ENCODE data around the gene DHH.

Gene DHH

GRCh38 chr12:49091056-49091835, 3.4 kb downstream of the DHH start:
- in situ Hi-C loops (cut with MboI; ENCODE audit: low sequenced_read_pairs, unreplicated experiment), result no loop called here
- DNase-seq (ENCODE audit: low spot score), result peak; percentile 37
- TF ChIP-seq, protein P1, sequence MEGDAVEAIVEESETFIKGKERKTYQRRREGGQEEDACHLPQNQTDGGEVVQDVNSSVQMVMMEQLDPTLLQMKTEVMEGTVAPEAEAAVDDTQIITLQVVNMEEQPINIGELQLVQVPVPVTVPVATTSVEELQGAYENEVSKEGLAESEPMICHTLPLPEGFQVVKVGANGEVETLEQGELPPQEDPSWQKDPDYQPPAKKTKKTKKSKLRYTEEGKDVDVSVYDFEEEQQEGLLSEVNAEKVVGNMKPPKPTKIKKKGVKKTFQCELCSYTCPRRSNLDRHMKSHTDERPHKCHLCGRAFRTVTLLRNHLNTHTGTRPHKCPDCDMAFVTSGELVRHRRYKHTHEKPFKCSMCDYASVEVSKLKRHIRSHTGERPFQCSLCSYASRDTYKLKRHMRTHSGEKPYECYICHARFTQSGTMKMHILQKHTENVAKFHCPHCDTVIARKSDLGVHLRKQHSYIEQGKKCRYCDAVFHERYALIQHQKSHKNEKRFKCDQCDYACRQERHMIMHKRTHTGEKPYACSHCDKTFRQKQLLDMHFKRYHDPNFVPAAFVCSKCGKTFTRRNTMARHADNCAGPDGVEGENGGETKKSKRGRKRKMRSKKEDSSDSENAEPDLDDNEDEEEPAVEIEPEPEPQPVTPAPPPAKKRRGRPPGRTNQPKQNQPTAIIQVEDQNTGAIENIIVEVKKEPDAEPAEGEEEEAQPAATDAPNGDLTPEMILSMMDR (IDR thresholded peaks at IDR 0.05; ENCODE audit: borderline replicate concordance, control extremely low read depth, extremely low read depth, insufficient read depth, missing control alignments), result no peak

GRCh38 chr12:49089821-49090773, 4.5 kb downstream of the DHH start:
- DNase-seq (ENCODE audit: low spot score), result peak; percentile 34
- in situ Hi-C loops (cut with MboI; ENCODE audit: low sequenced_read_pairs, unreplicated experiment), result no loop called here
- TF ChIP-seq, protein P1 (IDR thresholded peaks at IDR 0.05; ENCODE audit: borderline replicate concordance, control extremely low read depth, extremely low read depth, insufficient read depth, missing control alignments), result peak; percentile 5

- DNase-seq (ENCODE audit: low spot score), result no peak
- TF ChIP-seq, protein P1 (IDR thresholded peaks at IDR 0.05; ENCODE audit: borderline replicate concordance, control extremely low read depth, extremely low read depth, insufficient read depth, missing control alignments), result no peak
- in situ Hi-C loops (cut with MboI; ENCODE audit: low sequenced_read_pairs, unreplicated experiment), result no loop called here
These were observed 5.7 kb downstream of the DHH start for GRCh38 chr12:49088932-49089330.

GRCh38 chr12:49088150-49088931, 6.3 kb downstream of the DHH start:
- DNase-seq (ENCODE audit: low spot score), result peak; percentile 84
- TF ChIP-seq, protein P1 (IDR thresholded peaks at IDR 0.05; ENCODE audit: borderline replicate concordance, control extremely low read depth, extremely low read depth, insufficient read depth, missing control alignments), result peak; percentile 89
- in situ Hi-C loops (cut with MboI; ENCODE audit: low sequenced_read_pairs, unreplicated experiment), result no loop called here

DNA sequence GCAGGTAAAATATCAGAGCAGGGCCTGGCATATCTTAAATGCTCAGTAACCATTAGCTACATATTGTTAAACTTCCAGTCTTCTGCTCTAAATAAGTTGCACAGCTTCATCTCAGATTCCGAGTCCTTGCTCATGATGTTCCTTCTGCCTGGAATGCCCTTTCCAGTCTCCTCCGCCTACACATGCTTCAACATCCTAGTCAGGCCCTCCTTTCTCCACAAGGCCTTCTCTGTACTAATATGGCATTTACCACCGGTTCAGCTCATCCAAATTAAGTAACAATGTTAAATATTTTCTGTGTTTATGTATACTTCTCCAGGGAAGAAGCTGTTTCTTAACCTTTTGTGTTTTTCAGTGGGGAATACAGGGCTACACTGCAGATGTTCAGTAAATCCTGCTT, 8.5 kb downstream of the DHH start:
- DNase-seq (ENCODE audit: low spot score), result no peak
- in situ Hi-C loops (cut with MboI; ENCODE audit: low sequenced_read_pairs, unreplicated experiment), result no loop called here
- TF ChIP-seq, protein P1 (IDR thresholded peaks at IDR 0.05; ENCODE audit: borderline replicate concordance, control extremely low read depth, extremely low read depth, insufficient read depth, missing control alignments), result no peak

DNA sequence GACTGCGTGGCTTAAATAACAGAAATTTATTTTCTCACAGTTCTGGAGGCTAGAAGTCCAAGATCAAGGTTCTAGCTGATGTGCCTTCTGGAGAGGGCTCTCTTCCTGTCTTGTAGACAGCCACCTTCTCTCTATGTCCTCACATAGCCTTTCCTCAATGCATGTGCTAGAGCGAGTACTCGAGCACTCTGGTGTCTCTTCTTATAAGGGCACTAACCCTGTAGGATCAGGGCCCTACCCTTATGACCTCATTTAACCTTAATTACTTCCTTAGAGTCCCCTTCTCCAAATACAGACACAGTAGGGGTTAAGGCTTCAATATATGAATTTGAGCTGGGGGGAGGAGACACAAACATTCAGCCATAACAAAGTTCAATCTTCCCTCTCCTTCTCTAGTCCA, 10.2 kb downstream of the DHH start:
- no peak for DNase-seq (ENCODE audit: low spot score)
- in situ Hi-C loops (cut with MboI; ENCODE audit: low sequenced_read_pairs, unreplicated experiment), result no loop called here
- TF ChIP-seq, protein P1 (IDR thresholded peaks at IDR 0.05; ENCODE audit: borderline replicate concordance, control extremely low read depth, extremely low read depth, insufficient read depth, missing control alignments), result no peak
